ENCODE measurements around the gene CTNND2.

DNA sequence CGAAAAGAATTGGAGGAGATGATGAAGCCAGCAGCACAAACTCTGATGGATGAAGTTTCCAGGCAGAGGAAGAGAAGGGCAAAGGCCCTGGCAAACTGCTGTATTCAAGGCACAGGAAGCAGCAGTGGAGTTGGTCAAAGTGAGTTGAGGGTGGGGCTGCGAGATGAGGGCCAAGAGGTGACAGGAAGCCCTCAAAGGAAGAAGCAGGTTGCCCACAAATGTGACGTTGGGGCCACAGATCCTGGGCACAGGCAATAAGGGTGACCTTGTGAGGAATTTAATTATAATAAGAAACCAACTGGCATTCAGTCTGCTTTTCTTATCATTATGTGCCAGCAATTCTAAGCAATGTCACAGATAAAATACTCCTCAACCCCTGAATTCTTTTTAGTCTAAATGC is 261.8 kb downstream of the CTNND2 start:
- TF ChIP-seq, protein P1, sequence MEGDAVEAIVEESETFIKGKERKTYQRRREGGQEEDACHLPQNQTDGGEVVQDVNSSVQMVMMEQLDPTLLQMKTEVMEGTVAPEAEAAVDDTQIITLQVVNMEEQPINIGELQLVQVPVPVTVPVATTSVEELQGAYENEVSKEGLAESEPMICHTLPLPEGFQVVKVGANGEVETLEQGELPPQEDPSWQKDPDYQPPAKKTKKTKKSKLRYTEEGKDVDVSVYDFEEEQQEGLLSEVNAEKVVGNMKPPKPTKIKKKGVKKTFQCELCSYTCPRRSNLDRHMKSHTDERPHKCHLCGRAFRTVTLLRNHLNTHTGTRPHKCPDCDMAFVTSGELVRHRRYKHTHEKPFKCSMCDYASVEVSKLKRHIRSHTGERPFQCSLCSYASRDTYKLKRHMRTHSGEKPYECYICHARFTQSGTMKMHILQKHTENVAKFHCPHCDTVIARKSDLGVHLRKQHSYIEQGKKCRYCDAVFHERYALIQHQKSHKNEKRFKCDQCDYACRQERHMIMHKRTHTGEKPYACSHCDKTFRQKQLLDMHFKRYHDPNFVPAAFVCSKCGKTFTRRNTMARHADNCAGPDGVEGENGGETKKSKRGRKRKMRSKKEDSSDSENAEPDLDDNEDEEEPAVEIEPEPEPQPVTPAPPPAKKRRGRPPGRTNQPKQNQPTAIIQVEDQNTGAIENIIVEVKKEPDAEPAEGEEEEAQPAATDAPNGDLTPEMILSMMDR (conservative IDR thresholded peaks at IDR 0.05), result no peak
- TF ChIP-seq ZFX (IDR thresholded peaks at IDR 0.05), result no peak

Data from C4-2B (cell line).